ENCODE results near the gene DMTF1.

Gene DMTF1

DNA sequence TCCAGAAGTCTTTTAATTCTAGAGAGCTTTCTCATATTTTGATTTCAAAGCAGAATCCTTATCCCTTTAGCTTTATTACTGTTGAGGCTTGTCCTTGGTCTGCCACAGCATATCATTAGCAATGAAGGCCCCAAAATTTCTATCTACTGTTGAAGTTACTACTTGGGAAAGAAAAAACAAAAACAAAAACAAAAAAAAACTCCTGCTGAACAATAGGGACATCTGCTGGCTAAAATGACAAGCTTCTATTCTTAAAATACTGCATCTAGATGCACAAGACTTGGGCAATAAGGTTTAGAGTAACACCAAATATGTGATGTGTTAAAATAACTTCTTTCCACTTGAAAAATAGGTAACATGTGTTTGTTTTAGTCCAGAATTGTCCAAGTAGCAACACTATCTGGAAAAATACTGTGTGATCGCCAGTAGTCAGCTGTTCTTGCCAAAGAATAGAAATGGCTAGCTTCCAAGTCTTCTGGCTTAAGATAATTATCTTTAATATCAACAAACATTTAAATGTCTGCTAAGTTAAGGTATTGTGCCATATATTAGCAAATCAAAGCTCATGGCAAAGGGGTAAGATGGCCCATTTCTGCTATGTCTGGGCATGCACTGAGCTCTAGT lies 3.8 kb upstream of the DMTF1 start:
- H3K27me3 ChIP-seq (ENCODE audit: low read length), result no peaks in the 10 kb centered on the region
- TF ChIP-seq, protein P1, sequence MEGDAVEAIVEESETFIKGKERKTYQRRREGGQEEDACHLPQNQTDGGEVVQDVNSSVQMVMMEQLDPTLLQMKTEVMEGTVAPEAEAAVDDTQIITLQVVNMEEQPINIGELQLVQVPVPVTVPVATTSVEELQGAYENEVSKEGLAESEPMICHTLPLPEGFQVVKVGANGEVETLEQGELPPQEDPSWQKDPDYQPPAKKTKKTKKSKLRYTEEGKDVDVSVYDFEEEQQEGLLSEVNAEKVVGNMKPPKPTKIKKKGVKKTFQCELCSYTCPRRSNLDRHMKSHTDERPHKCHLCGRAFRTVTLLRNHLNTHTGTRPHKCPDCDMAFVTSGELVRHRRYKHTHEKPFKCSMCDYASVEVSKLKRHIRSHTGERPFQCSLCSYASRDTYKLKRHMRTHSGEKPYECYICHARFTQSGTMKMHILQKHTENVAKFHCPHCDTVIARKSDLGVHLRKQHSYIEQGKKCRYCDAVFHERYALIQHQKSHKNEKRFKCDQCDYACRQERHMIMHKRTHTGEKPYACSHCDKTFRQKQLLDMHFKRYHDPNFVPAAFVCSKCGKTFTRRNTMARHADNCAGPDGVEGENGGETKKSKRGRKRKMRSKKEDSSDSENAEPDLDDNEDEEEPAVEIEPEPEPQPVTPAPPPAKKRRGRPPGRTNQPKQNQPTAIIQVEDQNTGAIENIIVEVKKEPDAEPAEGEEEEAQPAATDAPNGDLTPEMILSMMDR (IDR thresholded peaks at IDR 0.05; ENCODE audit: insufficient read depth, low read length, poor library complexity, severe bottlenecking), result peak; percentile 71
- no peak for TF ChIP-seq EZH2phosphoT487 (conservative IDR thresholded peaks at IDR 0.05; ENCODE audit: low read length)
- H3K27ac ChIP-seq (ENCODE audit: low read depth, low read length), result no peak overlapping the region
- no peaks in the 10 kb centered on the region for H3K9me3 ChIP-seq (ENCODE audit: insufficient read depth, low read length)
- H3K36me3 ChIP-seq (ENCODE audit: low read length), result no peaks in the 10 kb centered on the region
- H2AFZ ChIP-seq (ENCODE audit: low read depth, low read length, severe bottlenecking), result no peak overlapping the region
- H3K79me2 ChIP-seq (ENCODE audit: insufficient read depth, low read length), result peaks cover 12% of the 10 kb centered on the region
- no peak overlapping the region for H3K4me3 ChIP-seq (ENCODE audit: insufficient read depth, low read length, poor library complexity, severe bottlenecking)
- no peak overlapping the region for H3K9ac ChIP-seq (ENCODE audit: low read length)
- H3K4me2 ChIP-seq (ENCODE audit: low read depth, low read length, poor library complexity, severe bottlenecking), result no peak overlapping the region
- peaks cover under 1% of the 10 kb centered on the region; the same call in 1 of the 2 replicates for H4K20me1 ChIP-seq (ENCODE audit: low read depth, low read length)
- H3K9me2 ChIP-seq (replicated peaks; ENCODE audit: insufficient read depth, low read length), result no peaks in the 10 kb centered on the region
- H3F3A ChIP-seq (ENCODE audit: insufficient read depth), result peaks cover 2% of the 10 kb centered on the region; the same call in 1 of the 2 replicates

- Histone ChIP-seq H3K9me3 (ENCODE audit: insufficient read depth, low read length) (no peaks in the 10 kb centered on the region), H3K79me2 (ENCODE audit: insufficient read depth, low read length) (peaks cover 39% of the 10 kb centered on the region), H3K27ac (ENCODE audit: low read depth, low read length) (peak overlapping the region; percentile 83), H3K27me3 (ENCODE audit: low read length) (no peaks in the 10 kb centered on the region), H3K9me2 (replicated peaks; ENCODE audit: insufficient read depth, low read length) (no peaks in the 10 kb centered on the region), H3K9ac (ENCODE audit: low read length) (peak overlapping the region; percentile 93), H2AFZ (ENCODE audit: low read depth, low read length, severe bottlenecking) (peak overlapping the region; percentile 92), H3K4me2 (ENCODE audit: low read depth, low read length, poor library complexity, severe bottlenecking) (peak overlapping the region; percentile 95), H4K20me1 (ENCODE audit: low read depth, low read length) (peaks cover 26% of the 10 kb centered on the region), H3K36me3 (ENCODE audit: low read length) (peaks cover 26% of the 10 kb centered on the region; the same call in 1 of the 2 replicates), H3K4me3 (ENCODE audit: insufficient read depth, low read length, poor library complexity, severe bottlenecking) (peak overlapping the region; percentile 88), H3F3A (ENCODE audit: insufficient read depth) (peaks cover 23% of the 10 kb centered on the region)
- no peak for TF ChIP-seq EZH2phosphoT487 (conservative IDR thresholded peaks at IDR 0.05; ENCODE audit: low read length)
- TF ChIP-seq, protein P1 (IDR thresholded peaks at IDR 0.05; ENCODE audit: insufficient read depth, low read length, poor library complexity, severe bottlenecking), result no peak
Measured at GRCh38 chr7:87151002-87151728, 1.1 kb upstream of the DMTF1 start.

GRCh38 chr7:87151729-87152111 lies 533 bp upstream of the DMTF1 start:
- Histone ChIP-seq H2AFZ (ENCODE audit: low read depth, low read length, severe bottlenecking) (peak overlapping the region; percentile 92), H3K9ac (ENCODE audit: low read length) (peak overlapping the region; percentile 93), H3K4me2 (ENCODE audit: low read depth, low read length, poor library complexity, severe bottlenecking) (peak overlapping the region; percentile 95), H3K36me3 (ENCODE audit: low read length) (peaks cover 32% of the 10 kb centered on the region; the same call in 1 of the 2 replicates), H3K9me3 (ENCODE audit: insufficient read depth, low read length) (no peaks in the 10 kb centered on the region), H3K27me3 (ENCODE audit: low read length) (no peaks in the 10 kb centered on the region), H3K9me2 (replicated peaks; ENCODE audit: insufficient read depth, low read length) (no peaks in the 10 kb centered on the region), H3K4me3 (ENCODE audit: insufficient read depth, low read length, poor library complexity, severe bottlenecking) (peak overlapping the region; percentile 88), H3F3A (ENCODE audit: insufficient read depth) (peaks cover 23% of the 10 kb centered on the region), H3K27ac (ENCODE audit: low read depth, low read length) (peak overlapping the region; percentile 83), H4K20me1 (ENCODE audit: low read depth, low read length) (peaks cover 31% of the 10 kb centered on the region), H3K79me2 (ENCODE audit: insufficient read depth, low read length) (peaks cover 45% of the 10 kb centered on the region)
- TF ChIP-seq EZH2phosphoT487 (conservative IDR thresholded peaks at IDR 0.05; ENCODE audit: low read length), result no peak
- TF ChIP-seq, protein P1 (IDR thresholded peaks at IDR 0.05; ENCODE audit: insufficient read depth, low read length, poor library complexity, severe bottlenecking), result no peak

All from SU-DHL-6 (cell line).